Panc1 (cell line): Measurements from ENCODE around the gene WWOX. TPM values are rescaled to one million over a fixed set of nuclear protein-coding genes. Genes with fewer than 3 reads are reported as not detected.

Experiments
- ATAC-seq: fragments of 200-7000 bp; cut with Tn5 transposase; 2 replicates; pipeline ENCODE4 v1.9.1; 2020; ENCODE audit warnings: mild to moderate bottlenecking, moderate library complexity
- BruUV-seq: library from RNA; stranded (reverse); fragments of 400-500 nt; replicated peaks from 2 replicates; lab custom pipeline; 2021; lab: Mats Ljungman, UMichigan
- CTCF ChIA-PET: fragments of 300-600 bp; sonication (Branson Sonifier 250); formaldehyde crosslinking; loops from one replicate; lab custom pipeline; 2022; ENCODE audit warnings: antibody characterized with exemption; lab: Charles Lee
- POLR2A ChIA-PET: fragments of 300-600 bp; sonication (Branson Sonifier 250); formaldehyde crosslinking; loops from one replicate; lab custom pipeline; 2022; ENCODE audit warnings: antibody characterized with exemption; lab: Charles Lee
- DNase-seq: peaks from one replicate; pipeline ENCODE4 v3.0.0-alpha.2; 2010; ENCODE audit warnings: low read depth, low spot score
- H3K27ac ChIP-seq: 2 replicates; pipeline ENCODE4 v1.5.1; 2011; ENCODE audit warnings: mild to moderate bottlenecking, low read length, inconsistent platforms
- H3K27me3 ChIP-seq: fragments of 200-500 bp; sonication (Bioruptor generic); 2 replicates; pipeline ENCODE4 v1.6.0; 2014; ENCODE audit warnings: low read length, inconsistent platforms; ENCODE audit not compliant: control insufficient read depth, insufficient read depth
- H3K36me3 ChIP-seq: fragments of 200-500 bp; sonication (Bioruptor generic); 2 replicates; pipeline ENCODE4 v1.5.1; 2014; ENCODE audit warnings: inconsistent platforms, mild to moderate bottlenecking, low read length, moderate library complexity; ENCODE audit not compliant: control insufficient read depth, insufficient read depth
- H3K4me1 ChIP-seq: 2 replicates; pipeline ENCODE4 v1.5.1; 2011; ENCODE audit warnings: inconsistent platforms, mild to moderate bottlenecking, low read length, moderate library complexity; ENCODE audit not compliant: control insufficient read depth, insufficient read depth
- H3K4me3 ChIP-seq, 2 experiments: 2 replicates each; pipeline ENCODE4 v1.5.1; 2011 to 2012; ENCODE audit warnings: low read depth in 2 of 2, low read length in 2 of 2, mild to moderate bottlenecking in 2 of 2, inconsistent platforms in 1 of 2, moderate library complexity in 1 of 2
- H3K9me3 ChIP-seq: fragments of 200-500 bp; sonication (Bioruptor generic); 2 replicates; pipeline ENCODE4 v1.5.1; 2014; ENCODE audit warnings: low read depth, mild to moderate bottlenecking, inconsistent platforms, low read length, moderate library complexity; ENCODE audit not compliant: control insufficient read depth, insufficient read depth
- CTCF ChIP-seq: fragments of 450-650 bp; IDR thresholded peaks from 2 replicates; pipeline ENCODE4 v1.5.1; 2017; ENCODE audit warnings: mild to moderate bottlenecking
- POLR2AphosphoS5 ChIP-seq: IDR thresholded peaks from 2 replicates; pipeline ENCODE4 v1.6.1; 2012; ENCODE audit warnings: mild to moderate bottlenecking, low read depth, low read length, moderate library complexity
- REST ChIP-seq, 2 experiments: IDR thresholded peaks; 2 replicates each; pipeline ENCODE4 v1.6.1; 2011 to 2012; ENCODE audit warnings: low read depth in 2 of 2, control low read depth in 1 of 2, low read length in 1 of 2, mild to moderate bottlenecking in 1 of 2, moderate library complexity in 1 of 2; ENCODE audit not compliant: insufficient read depth in 1 of 2
- SIN3A ChIP-seq: IDR thresholded peaks from 2 replicates; pipeline ENCODE4 v1.6.1; 2012; ENCODE audit warnings: low read depth, mild to moderate bottlenecking, low read length, moderate library complexity, borderline replicate concordance; ENCODE audit not compliant: insufficient read depth
- TCF7L2 ChIP-seq: IDR thresholded peaks from 2 replicates; pipeline ENCODE4 v1.6.1; 2011; ENCODE audit warnings: mild to moderate bottlenecking, low read depth, low read length, inconsistent platforms
- in situ Hi-C: cut with HindIII; loops from 2 replicates; pipeline ENCODE4 v1.10.0; 2016; ENCODE audit warnings: low sequenced_read_pairs, low pct_unique_long_range_greater_than_20kb
- intact Hi-C: fragments of 100-400 bp; cut with micrococcal nuclease; formaldehyde crosslinking; loops from one replicate; pipeline ENCODE4 v1.10.0; 2022; ENCODE audit not compliant: unreplicated experiment
- total RNA-seq: library from RNA; stranded (reverse); gene quantifications from one replicate; pipeline ENCODE4 v1.2.1, GENCODE V29; 2021; ENCODE audit not compliant: unreplicated experiment

WWOX gene
- total RNA-seq, 1 experiment from 2014 or later: 12.5 TPM

DNA sequence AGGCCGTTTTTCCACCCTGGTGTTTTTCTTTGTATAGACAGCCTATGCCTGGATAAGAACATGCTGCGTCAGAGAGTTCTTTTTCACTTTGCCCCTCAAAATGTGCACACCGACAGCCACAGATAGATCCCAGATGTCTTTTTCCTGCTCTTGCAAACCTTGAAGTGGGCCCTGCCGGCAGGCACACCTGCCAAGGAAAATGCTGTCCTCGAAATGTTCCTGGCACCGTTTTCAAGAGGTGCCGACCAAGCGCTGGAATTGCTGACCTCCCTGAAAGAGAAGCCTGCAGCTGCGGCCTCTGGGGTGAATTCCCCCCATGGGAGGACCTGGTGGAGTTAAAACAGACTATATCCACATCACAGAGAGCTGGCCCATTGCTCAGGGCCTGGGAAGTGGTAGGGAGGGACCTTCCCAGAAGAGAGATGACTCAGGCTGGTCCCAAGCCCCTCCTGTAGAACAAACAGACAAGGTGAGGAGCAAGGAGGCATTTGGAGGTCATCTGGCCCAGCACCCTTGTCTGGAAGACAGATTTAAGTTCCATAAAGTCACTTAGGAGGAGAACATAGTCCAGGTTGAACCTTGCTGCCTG is 833.0 kb downstream of the WWOX start:
- intact Hi-C loops (no loop called here), in situ Hi-C loops (no loop called here)
- CTCF ChIA-PET: no interaction called here
- POLR2A ChIA-PET: no interaction called here
- no TSS peak for BruUV-seq
- no peak overlapping the region for H3K4me3 ChIP-seq
- DNase-seq (no peak), ATAC-seq (no peak)
- H3K27ac ChIP-seq: no peak overlapping the region
- TF ChIP-seq POLR2AphosphoS5: no peak
- TF ChIP-seq SIN3A: no peak
- TF ChIP-seq REST (IDR thresholded peaks at IDR 0.05; ENCODE audit: insufficient read depth in 1 of 2, low read depth in 2 of 2, low read length in 1 of 2): no peak
- no peak for TF ChIP-seq CTCF
- TF ChIP-seq TCF7L2: no peak
- H3K27me3 ChIP-seq: no peaks in the 10 kb centered on the region
- H3K4me1 ChIP-seq: no peaks in the 10 kb centered on the region
- no peaks in the 10 kb centered on the region for H3K9me3 ChIP-seq
- H3K36me3 ChIP-seq: no peaks in the 10 kb centered on the region

DNA sequence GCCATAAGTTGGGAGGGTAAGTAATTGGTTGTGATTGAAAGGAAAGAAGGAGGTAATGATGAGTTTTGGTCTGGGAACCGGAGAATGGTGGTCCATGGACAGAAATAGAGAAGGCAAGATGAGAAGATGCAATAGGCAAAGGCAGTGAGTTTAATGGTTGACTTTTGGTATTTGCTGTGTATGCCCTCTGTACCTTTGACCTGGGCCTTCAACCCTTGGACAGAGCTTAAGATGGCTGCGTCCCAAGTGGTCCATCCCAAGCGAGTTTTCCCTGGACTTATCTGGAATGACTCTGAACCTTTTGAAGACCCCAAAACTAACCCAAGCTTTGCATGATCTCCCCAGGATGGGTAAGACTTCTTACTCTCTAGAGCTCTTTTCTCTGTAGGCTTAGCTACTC is 836.6 kb downstream of the WWOX start:
- H3K9me3 ChIP-seq: no peaks in the 10 kb centered on the region
- BruUV-seq: no TSS peak
- H3K27me3 ChIP-seq: no peaks in the 10 kb centered on the region
- intact Hi-C loops (no loop called here), in situ Hi-C loops (no loop called here)
- POLR2A ChIA-PET: no interaction called here
- no peak for TF ChIP-seq TCF7L2
- no peak for TF ChIP-seq REST (IDR thresholded peaks at IDR 0.05; ENCODE audit: insufficient read depth in 1 of 2, low read depth in 2 of 2, low read length in 1 of 2)
- no peak for TF ChIP-seq CTCF
- TF ChIP-seq POLR2AphosphoS5: no peak
- TF ChIP-seq SIN3A: no peak
- H3K36me3 ChIP-seq: no peaks in the 10 kb centered on the region
- DNase-seq: no peak
- no peak overlapping the region for H3K27ac ChIP-seq
- ATAC-seq: no peak
- CTCF ChIA-PET: no interaction called here
- H3K4me3 ChIP-seq: no peak overlapping the region
- no peaks in the 10 kb centered on the region for H3K4me1 ChIP-seq
